KOPT-K1 (cell line): ENCODE data around the gene MACROD2.

Source experiments
- H3K27ac ChIP-seq: fragments of 200-600 bp; sonication (generic); 2 replicates; pipeline ENCODE4 v1.5.1; 2016; ENCODE audit warnings: antibody characterized with exemption, mild to moderate bottlenecking, low read depth, low read length; ENCODE audit not compliant: poor library complexity, severe bottlenecking
- H3K36me3 ChIP-seq: fragments of 200-600 bp; sonication (generic); 2 replicates; pipeline ENCODE4 v1.5.1; 2017; ENCODE audit warnings: antibody characterized with exemption, mild to moderate bottlenecking, low read length, moderate library complexity; ENCODE audit not compliant: insufficient read depth
- H3K9me3 ChIP-seq: fragments of 200-600 bp; sonication (generic); 2 replicates; pipeline ENCODE4 v1.5.1; 2017; ENCODE audit warnings: antibody characterized with exemption, low read length, mild to moderate bottlenecking; ENCODE audit not compliant: insufficient read depth, poor library complexity, severe bottlenecking

MACROD2 gene

GRCh38 chr20:14698125-14698524 is 702.8 kb downstream of the MACROD2 start:
- Histone ChIP-seq H3K36me3 (no peaks in the 10 kb centered on the region), H3K9me3 (no peaks in the 10 kb centered on the region), H3K27ac (no peak overlapping the region)

DNA sequence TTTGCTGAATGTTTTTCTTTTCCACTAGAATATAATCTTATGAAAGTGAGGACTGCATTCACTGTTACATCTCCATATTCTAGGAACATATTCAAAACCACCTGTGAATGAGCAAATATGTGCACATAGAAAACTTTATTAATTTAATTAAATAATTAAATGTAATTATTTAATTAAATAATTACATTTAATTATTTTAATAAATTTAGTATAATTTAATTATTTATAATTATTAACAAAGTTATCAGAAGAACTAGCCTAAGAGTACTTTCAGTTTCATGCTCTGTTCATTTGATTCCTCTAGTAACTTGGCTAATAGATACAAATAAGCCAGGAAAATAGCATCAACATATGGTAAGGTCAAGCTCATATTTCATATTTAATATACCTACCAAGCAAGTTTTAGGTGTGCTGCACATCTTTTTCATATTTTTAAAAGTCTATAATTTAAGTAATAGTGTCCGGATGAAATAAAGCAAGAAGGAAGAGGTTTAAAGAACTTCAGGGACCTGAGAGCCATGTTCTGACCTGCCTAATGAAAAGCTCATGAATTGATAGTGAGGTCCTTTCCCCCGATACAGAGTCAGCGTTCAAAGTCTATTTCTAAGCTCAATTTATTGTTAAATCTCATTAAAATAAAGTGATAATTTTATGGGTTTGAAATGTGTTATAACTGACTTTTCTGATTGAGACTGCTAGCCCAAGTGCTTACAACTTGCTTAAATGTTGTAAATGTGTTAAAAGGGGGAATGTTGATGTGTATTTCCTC is 703.5 kb downstream of the MACROD2 start:
- no peaks in the 10 kb centered on the region for H3K9me3 ChIP-seq
- no peak overlapping the region for H3K27ac ChIP-seq
- no peaks in the 10 kb centered on the region for H3K36me3 ChIP-seq

DNA sequence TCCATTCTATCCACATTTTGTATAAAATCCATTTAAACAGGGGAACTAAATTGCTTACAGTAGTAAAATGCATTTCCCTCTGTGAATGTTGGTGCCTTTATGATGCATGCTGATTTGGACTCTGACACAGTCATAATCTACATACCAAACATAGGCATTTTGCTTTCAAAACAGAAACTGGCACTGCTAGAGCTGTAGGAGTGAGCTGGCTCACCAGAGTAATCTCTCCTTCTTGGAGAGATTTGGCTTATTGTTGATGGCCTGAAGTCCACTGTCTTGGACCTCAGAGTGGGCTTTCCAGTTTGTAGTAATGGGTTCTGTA is 705.3 kb downstream of the MACROD2 start:
- no peak overlapping the region for H3K27ac ChIP-seq
- H3K9me3 ChIP-seq, result no peaks in the 10 kb centered on the region
- H3K36me3 ChIP-seq, result no peaks in the 10 kb centered on the region

GRCh38 chr20:14701326-14701725 is 706.0 kb downstream of the MACROD2 start:
- H3K36me3 ChIP-seq, result no peaks in the 10 kb centered on the region
- H3K9me3 ChIP-seq, result no peaks in the 10 kb centered on the region
- H3K27ac ChIP-seq, result no peak overlapping the region

DNA sequence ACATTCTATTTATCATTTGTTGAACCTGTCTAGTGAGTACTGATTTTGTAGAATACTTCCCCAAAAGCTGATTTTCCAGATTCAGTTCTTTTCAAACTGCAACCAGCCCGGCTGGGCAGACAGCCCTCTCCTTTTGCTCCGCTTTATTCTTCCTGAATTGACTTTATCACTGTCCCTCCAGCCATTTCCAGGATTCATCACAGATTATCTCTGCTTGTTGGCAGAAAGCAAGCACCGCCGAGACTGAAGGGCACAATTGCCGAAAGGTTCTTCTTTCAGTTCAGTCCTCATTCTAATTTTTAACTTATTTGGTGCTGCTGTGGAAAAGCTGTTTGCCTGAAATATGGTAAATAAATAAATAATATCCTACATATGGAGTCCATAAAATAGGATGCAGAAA is 711.2 kb downstream of the MACROD2 start:
- Histone ChIP-seq H3K9me3 (no peaks in the 10 kb centered on the region), H3K27ac (no peak overlapping the region), H3K36me3 (no peaks in the 10 kb centered on the region)

GRCh38 chr20:14707026-14707680 is 711.8 kb downstream of the MACROD2 start:
- no peak overlapping the region for H3K27ac ChIP-seq
- H3K9me3 ChIP-seq, result no peaks in the 10 kb centered on the region

DNA sequence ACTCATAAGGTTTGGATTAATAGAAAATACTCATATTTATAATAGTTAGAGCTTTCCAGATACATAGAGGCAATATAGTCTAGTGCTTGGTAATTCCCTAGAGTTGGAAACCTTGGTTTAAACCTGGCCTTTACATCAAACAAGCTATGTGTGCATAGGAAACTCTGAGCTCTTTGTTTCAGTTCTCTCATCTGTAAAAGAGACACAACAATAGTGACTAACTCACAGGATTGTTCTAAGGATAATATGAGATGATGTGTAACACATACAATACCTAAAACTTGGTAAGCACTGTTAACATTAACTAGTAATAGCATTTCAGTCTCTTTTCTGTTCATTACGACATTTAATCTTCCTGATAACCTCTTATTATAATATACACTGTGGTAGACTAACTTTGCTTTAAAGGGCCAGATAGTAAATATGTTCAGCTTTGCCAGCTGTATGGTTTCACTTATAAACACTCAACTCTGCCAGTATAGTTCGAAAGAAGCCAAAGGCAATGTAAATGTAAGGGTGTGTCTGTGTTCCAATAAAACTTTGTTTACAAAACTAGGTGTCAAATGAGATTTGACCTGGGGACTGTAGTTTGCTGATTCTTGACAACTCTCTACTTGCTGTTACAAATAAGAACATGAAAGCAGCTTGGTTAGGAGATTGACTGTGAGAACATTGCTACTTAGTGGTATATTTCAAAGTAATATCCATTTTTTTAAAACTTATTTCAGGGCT is 712.7 kb downstream of the MACROD2 start:
- Histone ChIP-seq H3K9me3 (no peaks in the 10 kb centered on the region), H3K36me3 (no peaks in the 10 kb centered on the region), H3K27ac (no peak overlapping the region)

More at GRCh38 chr20:14707026-14707680, 711.8 kb downstream of the MACROD2 start:
- no peaks in the 10 kb centered on the region for H3K36me3 ChIP-seq

GRCh38 chr20:14709439-14709838 is 714.1 kb downstream of the MACROD2 start:
- Histone ChIP-seq H3K9me3 (no peaks in the 10 kb centered on the region), H3K27ac (no peak overlapping the region), H3K36me3 (no peaks in the 10 kb centered on the region)

GRCh38 chr20:14710951-14711350 is 715.6 kb downstream of the MACROD2 start:
- H3K27ac ChIP-seq, result no peak overlapping the region
- no peaks in the 10 kb centered on the region for H3K9me3 ChIP-seq
- H3K36me3 ChIP-seq, result no peaks in the 10 kb centered on the region

DNA sequence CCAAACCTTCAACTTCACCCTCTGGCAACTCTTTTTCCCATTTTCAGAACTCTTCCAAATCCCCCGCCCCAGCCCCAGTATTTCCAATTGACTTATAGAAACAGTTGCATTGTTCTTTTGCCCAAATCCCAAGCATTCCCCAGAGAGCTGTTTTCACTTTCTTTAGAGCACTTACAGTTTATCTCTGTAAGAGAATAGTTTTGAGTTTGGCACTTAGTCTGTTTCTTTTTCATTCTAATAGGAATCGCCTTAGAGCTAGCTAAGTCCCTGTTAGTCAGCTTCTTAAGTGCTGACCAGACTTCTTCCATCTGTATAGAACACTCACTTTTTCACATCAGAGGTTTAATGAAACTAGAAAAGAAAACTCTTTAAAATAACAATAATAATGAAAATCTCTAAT is 716.3 kb downstream of the MACROD2 start:
- Histone ChIP-seq H3K9me3 (no peaks in the 10 kb centered on the region), H3K36me3 (no peaks in the 10 kb centered on the region), H3K27ac (no peak overlapping the region)

GRCh38 chr20:14712302-14712739 is 717.0 kb downstream of the MACROD2 start:
- H3K27ac ChIP-seq, result no peak overlapping the region
- H3K36me3 ChIP-seq, result no peaks in the 10 kb centered on the region
- H3K9me3 ChIP-seq, result no peaks in the 10 kb centered on the region

GRCh38 chr20:14715400-14715799 is 720.1 kb downstream of the MACROD2 start:
- H3K9me3 ChIP-seq, result no peaks in the 10 kb centered on the region
- no peak overlapping the region for H3K27ac ChIP-seq
- H3K36me3 ChIP-seq, result no peaks in the 10 kb centered on the region

DNA sequence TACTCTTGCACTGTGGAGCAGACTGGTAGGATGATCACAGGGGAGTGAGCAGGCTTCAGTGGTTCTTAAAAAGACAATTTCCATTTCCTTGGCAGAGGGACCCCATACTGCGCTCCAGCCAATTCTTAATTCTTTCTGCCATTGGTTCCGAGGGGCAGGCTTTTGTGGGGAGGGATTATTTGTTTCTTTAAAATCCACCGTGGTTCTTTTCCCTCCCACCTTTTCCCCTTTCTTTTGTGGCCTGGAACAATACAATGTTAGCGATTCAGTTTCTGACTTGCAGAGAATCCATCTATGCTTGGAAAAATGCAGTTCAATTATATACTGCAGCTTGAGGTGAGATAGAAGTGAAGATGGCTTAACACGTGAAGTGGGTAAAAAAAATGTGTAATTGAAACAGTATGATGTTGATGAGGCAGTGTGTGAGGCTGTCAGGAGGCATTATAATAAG is 721.1 kb downstream of the MACROD2 start:
- H3K9me3 ChIP-seq, result no peaks in the 10 kb centered on the region
- H3K27ac ChIP-seq, result no peak overlapping the region

DNA sequence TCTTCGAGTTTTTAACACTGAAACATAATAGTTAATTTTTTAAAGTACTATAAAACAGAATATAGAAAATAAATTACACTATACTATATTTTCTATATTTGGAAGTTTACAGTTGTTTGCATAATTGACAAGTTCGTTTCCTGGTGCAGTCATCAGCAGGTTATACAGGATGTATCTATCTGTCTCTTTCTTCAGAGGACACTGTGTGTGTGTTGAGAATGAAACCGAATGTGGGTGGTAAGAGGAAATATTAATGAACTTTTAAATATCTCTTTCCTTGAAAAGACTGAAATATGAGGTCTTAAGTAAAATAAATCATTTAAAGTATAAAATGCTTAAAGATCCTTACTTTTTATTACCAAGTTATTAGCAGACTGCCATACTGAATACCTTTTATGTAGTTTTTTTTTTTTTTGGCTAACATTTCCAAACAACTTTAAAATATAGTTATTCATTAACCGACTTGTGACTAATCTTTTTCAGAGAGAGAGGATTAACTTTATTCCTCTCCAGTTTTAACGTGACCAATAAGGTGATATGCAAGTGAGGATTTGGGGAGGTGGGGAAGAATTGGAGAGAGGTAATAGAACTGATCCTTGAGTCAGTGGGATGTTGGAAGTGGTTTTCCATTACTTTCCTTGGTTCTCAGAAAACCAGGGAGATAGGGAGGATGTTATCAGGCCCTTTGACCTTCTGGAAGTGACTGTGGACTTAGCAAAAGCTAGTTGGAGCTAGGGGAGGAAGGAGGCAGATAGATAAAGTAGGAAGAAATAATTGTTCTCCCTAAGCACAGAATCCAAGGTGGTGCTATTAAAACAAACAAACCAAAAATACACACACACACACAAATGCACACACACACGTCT is 722.1 kb downstream of the MACROD2 start:
- H3K9me3 ChIP-seq, result no peaks in the 10 kb centered on the region
- no peaks in the 10 kb centered on the region for H3K36me3 ChIP-seq
- no peak overlapping the region for H3K27ac ChIP-seq

More for the DNA sequence above, 721.1 kb downstream of the MACROD2 start:
- H3K36me3 ChIP-seq, result no peaks in the 10 kb centered on the region

GRCh38 chr20:14720251-14720650 is 724.9 kb downstream of the MACROD2 start:
- no peaks in the 10 kb centered on the region for H3K9me3 ChIP-seq
- no peaks in the 10 kb centered on the region for H3K36me3 ChIP-seq
- H3K27ac ChIP-seq, result no peak overlapping the region
